Erythroblast (primary cell): ENCODE data around the gene HELZ.
"Not testable (repeated sequence)": the region's sequence is repeated elsewhere in the genome, so short reads cannot be mapped to it uniquely, and the experiment has no call there.

Experiments used
- DNase-seq, 2 experiments: peaks; one replicate each; lab custom pipeline; 2025; lab: John Stamatoyannopoulos, UW
- GATA1 ChIP-seq: IDR thresholded peaks from 2 replicates; pipeline ENCODE4 v1.6.1; 2011; ENCODE audit warnings: low read depth, mild to moderate bottlenecking, control low read depth, low read length, moderate library complexity
- POLR2A ChIP-seq: IDR thresholded peaks from 2 replicates; pipeline ENCODE4 v1.6.1; 2011; ENCODE audit warnings: mild to moderate bottlenecking, low read length

Gene HELZ

GRCh38 chr17:67276075-67276474 is 31.1 kb upstream of the HELZ start:
- TF ChIP-seq POLR2A, result no peak
- no peak for TF ChIP-seq GATA1
- DNase-seq, result peak in 1 of 2 experiments; percentile 13

GRCh38 chr17:67274466-67274865 is 29.5 kb upstream of the HELZ start:
- no peak for DNase-seq
- TF ChIP-seq GATA1 (no peak), POLR2A (no peak)

GRCh38 chr17:67273900-67274299 is 28.9 kb upstream of the HELZ start:
- no peak for DNase-seq
- TF ChIP-seq GATA1, result no peak
- TF ChIP-seq POLR2A, result no peak

- TF ChIP-seq GATA1 (no peak), POLR2A (no peak)
- DNase-seq, result peak in 1 of 2 experiments; percentile 15
Measured at GRCh38 chr17:67272312-67273047, 27.5 kb upstream of the HELZ start.

GRCh38 chr17:67271187-67271586 is 26.2 kb upstream of the HELZ start:
- not testable (repeated sequence) for DNase-seq

- TF ChIP-seq GATA1 (no peak), POLR2A (no peak)
- DNase-seq, result no peak
Measured at GRCh38 chr17:67270416-67270815, 25.4 kb upstream of the HELZ start.

GRCh38 chr17:67266496-67266895 is 21.5 kb upstream of the HELZ start:
- TF ChIP-seq POLR2A, result no peak
- TF ChIP-seq GATA1, result no peak
- DNase-seq, result no peak

- DNase-seq, result no peak
- TF ChIP-seq GATA1 (no peak), POLR2A (no peak)
Measured at GRCh38 chr17:67265436-67266019, 20.5 kb upstream of the HELZ start.

GRCh38 chr17:67262435-67263117 is 17.6 kb upstream of the HELZ start:
- DNase-seq, result no peak
- no peak for TF ChIP-seq POLR2A
- no peak for TF ChIP-seq GATA1

GRCh38 chr17:67260170-67260987 is 15.4 kb upstream of the HELZ start:
- DNase-seq, result no peak
- TF ChIP-seq POLR2A, result no peak
- TF ChIP-seq GATA1, result no peak

- no peak for DNase-seq
- TF ChIP-seq POLR2A (no peak), GATA1 (no peak)
Measured at GRCh38 chr17:67258821-67259468, 13.9 kb upstream of the HELZ start.

- no peak for DNase-seq
- TF ChIP-seq GATA1 (no peak), POLR2A (no peak)
Measured at GRCh38 chr17:67256075-67256732, 11.2 kb upstream of the HELZ start.

- no peak for TF ChIP-seq POLR2A
- no peak for TF ChIP-seq GATA1
- DNase-seq, result no peak
Measured at GRCh38 chr17:67253384-67253783, 8.4 kb upstream of the HELZ start.

GRCh38 chr17:67251586-67251985 is 6.6 kb upstream of the HELZ start:
- DNase-seq, result not testable (repeated sequence)
